ENCODE results near the gene DPP3. TPM values are rescaled to one million over a fixed set of nuclear protein-coding genes. Genes with fewer than 3 reads are reported as not detected.

The DPP3 gene
- total RNA-seq = 54.4 and 85.1 TPM in 2 replicates

GRCh38 chr11:66480117-66480938 lies at the start of gene DPP3:
DPP3 (plus strand) TSS chr11:66480434; CDS start chr11:66482201, 1,767 bp downstream.

DNA sequence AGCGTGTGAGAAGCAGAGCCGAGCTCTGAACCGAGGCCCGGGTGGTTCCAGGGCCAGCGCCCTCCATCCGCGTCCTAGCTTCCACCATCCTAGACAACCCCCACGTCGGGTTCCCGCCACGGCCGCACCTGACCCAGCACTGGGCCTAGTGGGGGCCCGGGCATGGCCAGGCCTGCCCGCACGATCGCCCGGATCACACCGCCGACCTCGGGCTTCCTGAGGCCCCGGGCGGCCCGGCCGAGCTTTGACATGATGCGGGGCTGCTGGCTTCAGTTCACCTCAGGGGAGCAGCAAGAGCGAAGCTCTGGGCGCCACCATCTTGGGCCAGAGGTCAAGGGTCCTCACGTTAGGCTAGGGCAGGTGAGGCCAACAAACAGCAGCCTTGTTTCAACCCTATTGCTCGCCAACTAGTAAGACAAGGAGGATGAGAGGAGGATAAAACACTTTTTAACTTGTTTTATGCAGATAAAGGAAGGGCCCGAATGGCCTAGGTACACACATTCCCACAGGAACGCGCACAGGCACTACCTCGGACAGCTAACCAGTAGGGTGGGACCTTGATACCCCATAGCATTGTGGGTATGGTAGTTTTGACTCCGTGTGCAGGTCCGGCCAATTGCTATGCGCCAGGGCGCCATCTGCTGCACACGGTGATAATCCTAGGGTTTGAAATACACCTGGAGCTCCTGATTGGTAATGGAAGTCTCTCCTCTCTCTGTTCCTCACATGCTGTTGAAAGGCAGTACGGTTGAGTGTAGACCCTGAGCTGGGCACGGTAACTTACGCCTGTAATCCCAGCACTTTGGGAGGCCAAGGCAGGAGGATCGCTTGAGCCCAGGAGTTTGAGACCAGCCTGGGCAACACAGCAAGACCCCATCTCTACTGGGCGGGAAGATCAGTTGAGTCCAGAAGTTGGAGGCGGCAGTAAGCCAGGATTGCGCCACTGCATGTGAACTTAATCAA lies 41.4 kb upstream of the DPP3 start, which contains the start of gene MRPL11:
Gene MRPL11 (minus strand): TSS at position 345 of the 963 bp plus-strand sequence. CDS start 94 bp downstream, at position 251.

DNA sequence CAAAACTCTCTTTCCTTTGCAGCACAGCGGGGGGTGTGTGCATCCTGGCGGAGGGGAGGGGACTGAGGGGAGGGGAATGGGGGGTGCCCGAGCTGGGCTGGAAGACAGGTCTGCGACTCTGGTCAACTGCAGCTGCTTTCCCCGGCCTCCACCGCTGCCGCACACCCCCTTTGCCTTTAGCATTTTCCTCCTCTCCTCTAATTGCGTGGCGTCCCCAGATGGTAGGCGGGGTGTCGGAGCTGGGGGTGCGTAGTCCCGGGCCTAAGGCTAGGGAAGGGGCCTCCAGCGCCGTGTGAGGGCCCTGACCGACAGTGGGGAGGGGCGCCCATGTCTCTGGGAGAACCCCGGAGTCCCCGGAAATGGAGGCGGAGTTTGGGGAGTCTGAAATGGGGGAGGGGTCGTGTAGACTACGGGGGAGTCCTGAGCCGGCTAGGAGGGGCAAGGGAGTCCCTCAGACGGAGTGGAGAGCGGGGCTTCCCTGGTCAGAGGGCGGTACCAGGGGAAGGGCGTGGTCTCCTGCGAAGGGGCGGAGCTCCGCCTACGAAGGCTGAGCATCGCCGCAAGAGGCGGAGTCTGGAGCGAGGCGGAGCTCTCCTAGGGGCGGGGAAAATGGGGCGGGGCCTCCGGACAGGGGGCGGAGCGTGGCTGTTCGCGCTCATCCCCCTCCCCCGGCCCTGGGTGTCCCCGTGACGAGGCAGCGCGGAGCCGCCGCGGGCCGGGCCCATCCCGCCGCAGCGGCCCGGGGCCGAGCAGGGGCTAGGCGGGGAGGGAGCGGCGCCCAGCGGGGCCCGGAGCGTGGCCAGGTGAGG lies 13.8 kb upstream of the DPP3 start, which contains the start of gene PELI3:
Gene PELI3 (plus strand): TSS at position 681 of the 809 bp plus-strand sequence. CDS start 1,224 bp downstream, outside the sequence.

DNA sequence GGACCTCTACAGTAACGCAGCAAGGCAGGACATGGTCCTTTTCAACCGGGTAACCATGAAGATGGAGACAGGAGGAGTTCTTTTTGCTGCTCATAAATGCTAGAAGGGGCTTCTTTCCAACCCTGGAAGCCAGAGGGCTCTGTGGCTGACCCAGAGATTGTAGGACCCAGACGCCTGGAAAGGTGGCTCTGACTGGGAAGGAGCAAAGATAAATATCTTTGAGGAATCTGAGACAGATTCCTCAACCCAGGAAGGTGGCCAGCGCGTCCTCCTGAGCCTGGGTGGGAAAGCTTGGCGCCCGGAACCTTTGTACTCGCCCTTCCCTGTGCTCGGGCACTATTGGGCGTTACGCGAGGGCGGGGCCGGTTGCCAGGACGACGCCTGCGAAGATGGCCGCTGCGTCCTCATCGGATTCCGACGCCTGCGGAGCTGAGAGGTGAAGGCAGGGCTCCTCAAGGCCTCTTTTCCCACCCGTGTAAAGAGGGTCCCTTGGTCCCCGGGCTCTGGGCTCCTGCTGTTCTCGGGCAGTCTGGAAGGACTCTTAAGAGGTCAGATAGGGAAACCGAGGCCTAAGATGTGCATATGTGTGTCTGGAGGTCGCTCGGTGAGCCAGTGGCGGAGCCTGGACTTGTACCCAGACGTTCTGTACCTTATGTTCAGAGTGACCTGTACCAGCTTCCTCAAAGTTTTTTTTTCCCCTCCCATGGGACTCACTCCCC lies 30.2 kb downstream of the DPP3 start, which contains the start of gene BBS1:
Gene BBS1 (plus strand): TSS at position 365 of the 719 bp plus-strand sequence. CDS start 25 bp downstream, at position 390.

GRCh38 chr11:66545701-66546367 lies 65.6 kb downstream of the DPP3 start, which contains the start of gene ZDHHC24:
ZDHHC24 (minus strand) TSS chr11:66546048; CDS start chr11:66546003, 45 bp downstream.

GRCh38 chr11:66546368-66546965 lies 66.2 kb downstream of the DPP3 start, which contains the start of gene ACTN3:
ACTN3 (plus strand) TSS chr11:66546903; CDS start chr11:66546938, 35 bp downstream.

Other genes with a start within 250 kb of the DPP3 start
- gene KLC2, start 222.7 kb upstream of the DPP3 start, total RNA-seq = 18.5 and 21.2 TPM in 2 replicates
- gene RAB1B, start 211.8 kb upstream of the DPP3 start, total RNA-seq = 59.3 and 68.8 TPM in 2 replicates
- gene CNIH2, start 202.3 kb upstream of the DPP3 start, total RNA-seq = not detected in 2 replicates
- gene YIF1A, start 191.3 kb upstream of the DPP3 start, total RNA-seq = 189 and 200 TPM in 2 replicates
- gene TMEM151A, start 188.5 kb upstream of the DPP3 start, total RNA-seq = not detected in 2 replicates
- gene CD248, start 163.4 kb upstream of the DPP3 start, total RNA-seq = 0.24 TPM in 1 of 2 replicates, not detected in the other
- 33.3 and 64.2 TPM in 2 replicates for gene RIN1, start 144.0 kb upstream of the DPP3 start, total RNA-seq
- 69.1 and 82.4 TPM in 2 replicates for gene BRMS1, start 135.3 kb upstream of the DPP3 start, total RNA-seq
- 11.6 and 35.0 TPM in 2 replicates for gene B4GAT1, start 132.8 kb upstream of the DPP3 start, total RNA-seq
- gene SLC29A2, start 108.7 kb upstream of the DPP3 start, total RNA-seq = 2.2 and 3.2 TPM in 2 replicates
- gene NPAS4, start 59.4 kb upstream of the DPP3 start, total RNA-seq = not detected in 2 replicates
- 34.9 and 53.7 TPM in 2 replicates for gene MRPL11, start 41.6 kb upstream of the DPP3 start, total RNA-seq
- gene PELI3, start 13.5 kb upstream of the DPP3 start, total RNA-seq = 16.1 and 17.7 TPM in 2 replicates
- 13.0 and 16.4 TPM in 2 replicates for gene BBS1, start 30.2 kb downstream of the DPP3 start, total RNA-seq
- 17.7 and 22.9 TPM in 2 replicates for gene ZDHHC24, start 65.6 kb downstream of the DPP3 start, total RNA-seq
- not detected in 2 replicates for gene ACTN3, start 66.5 kb downstream of the DPP3 start, total RNA-seq
- gene CTSF, start 88.2 kb downstream of the DPP3 start, total RNA-seq = 3.2 and 15.9 TPM in 2 replicates
- gene CCDC87, start 112.6 kb downstream of the DPP3 start, total RNA-seq = 0.48 TPM in 1 of 2 replicates, not detected in the other
- 23.9 and 26.5 TPM in 2 replicates for gene CCS, start 112.8 kb downstream of the DPP3 start, total RNA-seq
- 8.1 and 10.4 TPM in 2 replicates for gene RBM14, start 136.2 kb downstream of the DPP3 start, total RNA-seq
- 79.5 and 91.1 TPM in 2 replicates for gene RBM4, start 158.3 kb downstream of the DPP3 start, total RNA-seq
- 9.4 and 15.8 TPM in 2 replicates for gene RBM4B, start 197.5 kb downstream of the DPP3 start, total RNA-seq
- gene SPTBN2, start 248.8 kb downstream of the DPP3 start, total RNA-seq = 87.0 and 92.1 TPM in 2 replicates

Data from tracheal epithelial cell (primary cell).